ENCODE data around the gene LSP1.

LSP1 gene

DNA sequence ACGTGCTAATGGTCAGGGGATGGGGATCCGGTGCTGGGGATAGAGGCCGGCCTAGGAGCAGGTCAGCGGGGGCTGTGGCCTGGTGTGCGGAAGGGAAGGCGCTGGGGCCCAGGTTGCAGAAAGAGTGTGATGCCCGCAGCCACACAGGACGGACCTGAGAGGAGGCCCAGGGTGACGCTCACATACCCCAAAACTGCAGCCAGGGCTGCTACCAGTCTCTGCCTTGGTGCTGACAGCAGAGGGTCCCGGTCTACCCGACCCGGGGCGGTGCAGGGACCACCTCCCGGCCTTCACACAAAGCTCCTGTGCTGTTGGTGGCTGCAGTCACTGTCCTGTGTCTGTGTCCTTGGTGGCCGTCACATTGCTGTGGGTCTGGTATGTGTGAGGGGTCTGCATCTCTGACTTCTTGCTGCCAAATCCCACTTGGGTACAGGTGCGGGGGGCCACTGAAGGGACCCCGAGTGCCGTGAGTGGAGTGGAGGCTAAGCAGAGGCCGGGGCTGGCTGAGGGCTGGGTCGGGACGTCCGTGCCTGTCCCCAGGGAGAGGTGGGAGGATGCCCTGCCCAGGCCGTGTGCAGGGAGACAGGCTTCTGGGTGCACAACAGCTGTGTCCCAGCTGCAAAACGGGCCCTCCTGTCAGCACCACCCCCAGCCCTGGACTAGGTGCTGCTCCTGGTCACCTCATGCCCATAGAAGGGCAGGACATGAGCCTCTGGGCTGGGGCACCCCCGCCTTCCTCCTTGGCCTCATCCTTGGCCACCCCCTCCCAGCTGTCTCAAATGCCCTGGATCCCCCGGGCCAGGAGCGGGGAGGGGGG is 1.5 kb downstream of the LSP1 start:
- DNase-seq, result no peak
- H3K27ac Mint-ChIP-seq, result peak overlapping the region; percentile 99
- peaks cover 3% of the 10 kb centered on the region for H3K27me3 Mint-ChIP-seq
- peaks cover 52% of the 10 kb centered on the region for H3K4me1 Mint-ChIP-seq
- H3K4me3 Mint-ChIP-seq, result peak overlapping the region; percentile 100
- H3K36me3 Mint-ChIP-seq, result peaks cover 29% of the 10 kb centered on the region
- CTCF ChIA-PET, result interaction anchor here (0.8 to 2.8 kb wide), 5 partner anchors 11 to 160 kb away, joined by 3 to 22 read pairs (median 5); no protein-coding TSS in a partner anchor
- H3K9me3 Mint-ChIP-seq, result no peaks in the 10 kb centered on the region

DNA sequence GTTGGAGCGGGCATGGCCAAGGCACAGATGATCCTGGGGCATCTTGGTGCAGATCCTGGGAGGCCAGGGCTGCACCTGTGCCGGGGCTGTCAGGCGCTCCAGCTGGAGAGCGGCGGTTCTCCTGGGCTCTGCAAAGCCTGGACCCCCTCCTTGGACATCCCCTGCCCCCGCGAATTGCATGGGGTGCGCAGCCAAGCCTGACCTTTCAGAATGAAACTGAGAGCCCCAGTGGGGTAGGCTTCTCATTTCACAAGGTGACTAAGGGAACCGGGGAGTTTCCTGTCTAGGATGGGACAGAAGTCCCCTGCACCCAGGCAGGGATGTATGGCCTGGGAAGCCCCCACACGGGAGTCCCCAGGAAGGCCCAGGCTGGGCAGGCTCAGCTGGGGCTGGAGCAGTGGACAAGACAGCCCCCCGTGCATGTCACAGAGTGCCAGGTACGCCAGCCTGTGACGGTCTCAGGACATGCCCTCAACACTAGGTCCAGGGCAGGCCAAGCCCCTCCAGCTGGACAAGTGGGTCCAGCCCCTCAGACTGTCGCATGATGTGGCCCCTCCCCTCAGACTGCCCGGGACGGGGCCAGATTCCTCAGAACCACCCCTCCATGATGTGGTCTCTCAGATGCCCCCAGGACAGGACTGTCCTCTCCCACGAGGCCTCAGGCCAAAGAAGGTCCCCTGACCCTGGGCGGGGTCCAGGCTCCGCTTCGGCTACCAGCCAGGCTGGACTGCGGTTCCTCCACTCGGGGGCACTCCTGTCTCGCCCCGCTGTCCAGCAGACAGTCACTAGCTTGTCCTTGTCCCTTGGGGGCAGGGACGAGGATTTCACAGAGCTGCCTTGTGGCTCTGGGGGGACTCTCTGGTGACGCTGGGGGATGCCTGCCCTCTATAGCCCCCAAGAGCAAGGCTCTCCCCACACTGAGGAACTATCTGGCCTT is 2.3 kb downstream of the LSP1 start:
- Mint-ChIP-seq H3K36me3 (peaks cover 30% of the 10 kb centered on the region), H3K4me3 (peak overlapping the region; percentile 100), H3K27ac (no peak overlapping the region), H3K4me1 (peaks cover 45% of the 10 kb centered on the region), H3K27me3 (peaks cover 2% of the 10 kb centered on the region), H3K9me3 (no peaks in the 10 kb centered on the region)
- DNase-seq, result no peak
- CTCF ChIA-PET, result interaction anchor here (0.6 to 2.1 kb wide), 2 partner anchors 22 to 27 kb away, joined by 3 to 8 read pairs; no protein-coding TSS in a partner anchor

DNA sequence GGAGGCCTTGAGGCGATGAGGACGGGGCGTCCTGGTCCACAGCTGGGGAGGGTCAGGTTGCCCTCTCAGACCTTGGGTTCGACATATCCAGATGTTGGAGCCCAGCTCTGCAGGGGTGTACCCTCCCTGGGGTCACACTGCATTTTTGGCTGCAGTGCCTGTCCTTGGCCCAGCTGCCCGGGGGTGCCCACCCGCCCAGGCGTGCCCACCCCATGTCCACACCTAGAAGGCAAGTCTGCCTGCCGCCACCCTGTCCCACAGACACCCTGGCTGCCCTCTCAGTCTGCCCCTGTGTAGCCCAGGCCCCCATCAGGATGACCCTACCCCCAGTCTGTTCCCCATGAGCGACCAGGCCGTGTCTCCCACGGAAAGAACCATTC is 3.0 kb downstream of the LSP1 start:
- H3K4me3 Mint-ChIP-seq, result peak overlapping the region; percentile 35
- DNase-seq, result no peak
- peaks cover 39% of the 10 kb centered on the region for H3K4me1 Mint-ChIP-seq
- CTCF ChIA-PET, result interaction anchor here (0.6 to 2.1 kb wide), 2 partner anchors 23 to 27 kb away, joined by 3 to 8 read pairs; no protein-coding TSS in a partner anchor
- no peaks in the 10 kb centered on the region for H3K9me3 Mint-ChIP-seq
- peaks cover 30% of the 10 kb centered on the region for H3K36me3 Mint-ChIP-seq
- no peak overlapping the region for H3K27ac Mint-ChIP-seq
- no peaks in the 10 kb centered on the region for H3K27me3 Mint-ChIP-seq

DNA sequence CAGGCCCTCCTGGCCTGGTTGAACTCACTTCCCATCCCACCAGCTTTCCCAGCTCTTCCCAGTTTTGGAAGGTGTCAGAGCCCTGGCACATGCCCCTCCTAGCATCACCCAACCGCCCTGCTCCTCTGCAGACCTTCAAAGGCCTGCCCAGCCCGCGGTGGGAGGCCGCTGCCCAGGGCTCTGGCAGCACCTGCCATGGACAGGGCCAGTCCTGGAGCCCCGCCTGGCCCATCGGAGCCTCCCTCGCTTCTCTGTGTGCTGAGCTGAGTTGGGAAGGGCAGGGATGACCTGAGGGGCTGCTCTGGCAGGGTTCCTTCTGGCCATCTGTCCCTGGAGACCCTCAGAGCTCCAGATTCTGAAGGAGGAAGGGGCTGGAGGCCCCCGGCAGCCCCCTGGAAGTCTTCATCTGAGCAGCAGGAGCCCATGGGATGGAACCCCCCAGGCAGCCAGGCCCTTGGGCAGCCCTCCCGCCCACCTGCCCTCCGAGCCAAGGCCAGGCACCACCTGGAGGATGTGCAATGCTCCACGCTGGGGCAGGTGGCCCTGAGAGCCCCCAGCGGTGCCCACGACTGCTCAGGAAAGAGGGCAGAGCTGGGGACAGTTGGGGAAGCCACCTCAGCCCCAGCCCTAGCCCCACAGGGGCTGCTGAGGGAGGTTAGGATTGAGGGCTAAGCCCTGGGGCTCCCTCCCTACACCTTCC is 3.6 kb downstream of the LSP1 start:
- H3K9me3 Mint-ChIP-seq, result no peaks in the 10 kb centered on the region
- no peak for DNase-seq
- peaks cover 30% of the 10 kb centered on the region for H3K36me3 Mint-ChIP-seq
- peaks cover 33% of the 10 kb centered on the region for H3K4me1 Mint-ChIP-seq
- CTCF ChIA-PET, result interaction anchor here (0.6 to 2.1 kb wide), 2 partner anchors 23 to 26 kb away, joined by 3 to 8 read pairs; no protein-coding TSS in a partner anchor
- H3K27me3 Mint-ChIP-seq, result no peaks in the 10 kb centered on the region
- peak overlapping the region; percentile 21 for H3K4me3 Mint-ChIP-seq
- H3K27ac Mint-ChIP-seq, result no peak overlapping the region

DNA sequence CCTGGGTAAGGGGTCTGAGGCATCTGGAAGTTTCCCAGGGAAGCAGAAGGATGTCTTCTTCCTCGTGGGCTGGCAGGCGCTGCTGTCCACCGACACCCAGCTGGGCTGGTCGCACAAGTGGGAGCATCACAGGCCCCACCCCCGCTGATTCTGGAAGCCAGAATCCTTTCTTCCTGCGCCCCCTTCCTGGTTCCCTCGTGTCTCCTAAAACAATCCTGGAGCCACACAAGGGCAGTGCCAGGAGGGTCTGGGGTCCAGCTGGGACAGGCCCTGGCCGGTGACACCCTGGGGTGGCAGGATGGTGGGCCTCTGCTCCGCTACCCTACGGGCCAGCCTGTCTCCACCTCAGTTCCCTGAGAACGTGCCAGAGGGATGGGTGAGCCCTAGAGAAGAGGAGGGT is 4.2 kb downstream of the LSP1 start:
- CTCF ChIA-PET, result interaction anchor here (2.1 to 2.2 kb wide), 2 partner anchors 25 kb away, joined by 8 read pairs; no protein-coding TSS in a partner anchor
- no peak overlapping the region for H3K27ac Mint-ChIP-seq

DNA sequence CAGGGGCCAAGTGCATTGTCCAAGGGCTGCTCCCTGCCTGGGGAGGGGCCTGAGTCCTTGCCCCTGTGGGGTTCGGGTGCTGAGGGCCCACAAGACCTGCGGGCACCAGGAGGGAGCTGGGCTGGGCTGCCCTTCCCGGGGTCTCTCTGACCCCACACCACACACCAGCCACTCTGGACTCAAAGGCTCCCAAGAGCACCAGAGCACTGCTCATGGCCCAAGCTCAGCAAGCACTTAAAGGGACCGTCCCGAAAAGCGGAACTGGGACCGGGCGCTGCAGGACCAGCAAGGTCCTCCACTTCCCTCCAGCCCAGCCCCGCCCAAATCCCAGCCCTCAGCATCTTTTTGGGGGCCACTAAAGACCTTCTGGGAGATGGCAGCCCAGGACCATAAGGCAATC is 5.3 kb downstream of the LSP1 start:
- peaks cover 23% of the 10 kb centered on the region for H3K4me1 Mint-ChIP-seq
- CTCF ChIA-PET, result interaction anchor here (2.2 kb wide), 1 partner anchor 24 kb away, joined by 8 read pairs; no protein-coding TSS in a partner anchor
- no peaks in the 10 kb centered on the region for H3K9me3 Mint-ChIP-seq
- no peak for DNase-seq
- no peak overlapping the region for H3K27ac Mint-ChIP-seq
- H3K27me3 Mint-ChIP-seq, result no peaks in the 10 kb centered on the region
- no peak overlapping the region for H3K4me3 Mint-ChIP-seq
- peaks cover 26% of the 10 kb centered on the region for H3K36me3 Mint-ChIP-seq

More for the DNA sequence above, 4.2 kb downstream of the LSP1 start:
- DNase-seq, result no peak
- no peaks in the 10 kb centered on the region for H3K27me3 Mint-ChIP-seq
- peaks cover 27% of the 10 kb centered on the region for H3K4me1 Mint-ChIP-seq
- peaks cover 30% of the 10 kb centered on the region for H3K36me3 Mint-ChIP-seq
- no peaks in the 10 kb centered on the region for H3K9me3 Mint-ChIP-seq
- no peak overlapping the region for H3K4me3 Mint-ChIP-seq

DNA sequence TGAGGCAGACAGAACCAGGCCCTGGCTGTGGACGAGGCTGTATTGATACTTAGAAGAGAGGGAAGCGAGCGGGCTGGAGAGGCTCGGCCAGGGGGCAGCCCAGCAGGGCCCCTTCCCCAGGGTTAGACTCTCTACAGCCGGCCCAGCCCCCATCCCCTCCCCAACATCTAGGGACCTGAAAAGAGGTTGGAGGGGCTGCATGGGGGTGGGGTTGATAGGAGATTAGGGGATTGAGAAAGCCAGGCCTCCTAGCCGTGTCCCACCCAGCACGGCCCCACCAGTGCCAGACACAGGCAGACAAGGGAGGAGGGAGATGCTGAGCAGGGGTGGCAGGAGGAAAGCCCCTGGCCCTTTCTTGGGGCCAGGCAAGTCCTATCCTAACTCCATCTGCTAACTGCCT is 5.7 kb downstream of the LSP1 start:
- H3K9me3 Mint-ChIP-seq, result no peaks in the 10 kb centered on the region
- H3K4me1 Mint-ChIP-seq, result peaks cover 24% of the 10 kb centered on the region
- no peak overlapping the region for H3K27ac Mint-ChIP-seq

DNA sequence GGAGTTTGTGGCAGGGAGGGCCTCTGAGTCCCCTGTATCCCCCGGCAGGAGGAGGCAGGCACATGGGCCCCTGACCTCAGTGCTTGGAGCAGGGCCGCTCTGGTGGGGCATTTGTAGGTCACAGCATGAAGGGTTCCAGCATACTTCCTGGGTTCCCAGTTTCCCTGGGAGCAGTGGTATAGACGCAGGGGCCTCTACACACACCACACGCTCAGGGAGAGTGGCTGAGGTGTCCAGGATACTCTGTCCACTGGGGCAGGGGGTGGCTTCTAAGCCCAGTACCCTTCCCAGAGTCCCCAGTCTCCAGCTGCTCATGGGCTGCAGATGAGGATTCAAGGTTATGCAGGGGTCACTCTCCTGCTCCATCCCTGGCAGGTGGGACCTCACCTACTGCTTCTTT is 6.1 kb downstream of the LSP1 start:
- Mint-ChIP-seq H3K4me1 (peaks cover 20% of the 10 kb centered on the region), H3K27ac (no peak overlapping the region), H3K27me3 (no peaks in the 10 kb centered on the region), H3K9me3 (no peaks in the 10 kb centered on the region), H3K36me3 (peaks cover 18% of the 10 kb centered on the region), H3K4me3 (no peak overlapping the region)
- CTCF ChIA-PET, result interaction anchor here (2.2 kb wide), 1 partner anchor 23 kb away, joined by 8 read pairs; no protein-coding TSS in a partner anchor
- DNase-seq, result no peak

More for the DNA sequence above, 5.7 kb downstream of the LSP1 start:
- H3K36me3 Mint-ChIP-seq, result peaks cover 21% of the 10 kb centered on the region
- H3K4me3 Mint-ChIP-seq, result no peak overlapping the region
- DNase-seq, result no peak
- CTCF ChIA-PET, result interaction anchor here (2.2 kb wide), 1 partner anchor 24 kb away, joined by 8 read pairs; no protein-coding TSS in a partner anchor
- H3K27me3 Mint-ChIP-seq, result no peaks in the 10 kb centered on the region

DNA sequence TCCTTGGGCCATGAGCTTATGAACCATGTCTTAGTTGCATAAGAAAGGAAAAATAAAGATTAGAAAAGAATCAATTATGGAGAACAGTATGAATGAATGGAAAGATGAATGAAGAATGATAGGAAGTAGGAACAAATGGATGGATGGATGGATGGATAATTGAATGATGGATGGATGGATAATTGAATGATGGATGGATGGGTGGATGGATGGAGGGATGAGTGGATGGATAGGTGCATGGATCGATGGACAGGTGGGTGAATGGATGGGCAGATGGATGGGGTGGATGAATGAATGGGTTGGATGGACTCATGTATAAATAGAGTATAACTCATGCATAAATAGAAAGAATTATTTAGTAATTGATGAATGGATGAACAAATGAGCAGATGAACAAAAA is 7.2 kb downstream of the LSP1 start:
- peaks cover 19% of the 10 kb centered on the region for H3K4me1 Mint-ChIP-seq
- peaks cover 15% of the 10 kb centered on the region for H3K36me3 Mint-ChIP-seq
- H3K9me3 Mint-ChIP-seq, result no peaks in the 10 kb centered on the region
- no peak for DNase-seq
- CTCF ChIA-PET, result no interaction called here
- no peak overlapping the region for H3K27ac Mint-ChIP-seq
- no peaks in the 10 kb centered on the region for H3K27me3 Mint-ChIP-seq
- no peak overlapping the region for H3K4me3 Mint-ChIP-seq

DNA sequence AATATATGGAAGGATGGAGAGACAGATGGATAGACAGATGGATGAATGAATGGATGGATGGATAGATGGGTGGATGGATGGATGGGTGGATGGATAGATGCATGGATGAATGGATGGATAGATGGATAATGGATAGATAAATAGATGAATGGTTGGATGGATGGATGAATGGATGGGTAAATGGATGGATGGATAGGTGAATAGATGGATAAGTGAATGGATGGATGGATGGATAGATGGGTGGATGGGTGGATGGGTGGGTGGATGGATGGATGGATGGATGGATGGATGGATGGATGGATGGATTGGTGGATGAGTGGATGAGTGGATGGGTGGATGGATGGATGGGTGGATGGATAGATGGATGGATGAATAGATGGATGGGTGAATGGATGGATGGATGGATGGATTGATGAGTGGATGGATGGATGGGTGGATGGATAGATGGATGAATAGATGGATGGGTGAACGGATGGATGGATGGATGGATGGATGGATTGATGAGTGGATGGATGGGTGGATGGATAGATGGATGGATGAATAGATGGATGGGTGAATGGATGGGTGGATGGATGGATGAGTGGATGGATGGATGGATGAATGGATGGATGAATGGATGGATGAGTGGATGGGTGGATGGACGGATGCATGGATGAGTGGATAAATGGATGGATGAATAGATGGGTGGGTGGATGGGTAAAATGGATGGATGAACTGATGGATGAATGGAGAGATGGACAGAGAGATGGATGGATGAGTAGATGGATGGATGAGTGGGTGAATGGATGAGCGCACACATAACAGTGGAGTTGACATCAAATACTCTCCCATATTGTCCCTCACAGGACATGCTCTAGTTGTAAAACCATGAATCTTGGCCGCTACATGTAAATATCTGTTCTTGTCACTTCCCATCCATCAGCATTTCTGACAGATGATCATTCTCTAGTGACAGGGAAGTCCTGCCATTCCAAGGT is 8.8 kb downstream of the LSP1 start:
- Mint-ChIP-seq H3K4me1 (peaks cover 10% of the 10 kb centered on the region), H3K27me3 (no peaks in the 10 kb centered on the region), H3K27ac (no peak overlapping the region), H3K4me3 (no peak overlapping the region), H3K36me3 (peaks cover 15% of the 10 kb centered on the region), H3K9me3 (no peaks in the 10 kb centered on the region)
- DNase-seq, result no peak
- CTCF ChIA-PET, result interaction anchor here (1.3 kb wide), 1 partner anchor 21 kb away, joined by 4 read pairs; no protein-coding TSS in a partner anchor

DNA sequence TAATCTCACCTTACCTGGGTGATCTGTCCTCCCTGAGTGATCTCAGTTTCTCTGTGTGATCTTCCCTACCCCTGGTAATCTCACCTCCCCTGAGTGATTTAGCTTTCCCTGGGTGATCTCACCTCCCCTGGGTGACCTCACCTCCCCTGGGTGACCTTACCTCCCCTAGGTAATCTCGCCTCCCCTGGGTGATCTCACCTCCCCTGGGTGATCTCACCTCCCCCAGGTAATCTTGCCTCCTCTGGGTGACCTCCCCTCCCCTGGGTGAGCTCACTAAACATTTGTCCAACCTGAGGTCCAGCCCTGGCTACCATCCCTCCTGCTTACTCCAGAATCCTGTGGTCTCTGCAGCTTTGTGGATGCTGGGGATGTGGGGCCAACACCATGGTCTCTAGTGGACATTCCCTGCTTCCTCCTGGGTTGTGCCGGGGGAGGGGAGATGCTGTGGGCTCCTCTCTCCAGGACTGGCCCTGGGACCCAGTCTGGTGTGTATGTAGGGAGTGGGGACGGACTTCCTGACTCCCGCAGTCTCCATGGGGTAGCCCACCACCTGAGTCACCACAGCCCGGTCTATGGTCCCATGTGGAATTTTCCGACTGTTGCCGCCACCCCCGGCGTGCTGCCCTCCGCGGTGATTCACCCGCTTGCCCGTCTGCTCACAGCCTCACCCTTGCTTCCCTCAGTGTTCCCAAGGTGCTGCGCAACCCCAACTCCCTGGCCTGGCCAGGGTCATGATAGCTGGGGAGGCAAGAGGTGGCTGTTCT is 9.9 kb downstream of the LSP1 start:
- Mint-ChIP-seq H3K27ac (no peak overlapping the region), H3K27me3 (no peaks in the 10 kb centered on the region), H3K36me3 (peaks cover 15% of the 10 kb centered on the region), H3K4me3 (no peak overlapping the region), H3K9me3 (no peaks in the 10 kb centered on the region), H3K4me1 (peaks cover 10% of the 10 kb centered on the region)
- CTCF ChIA-PET, result interaction anchor here (1.3 kb wide), 1 partner anchor 20 kb away, joined by 4 read pairs; no protein-coding TSS in a partner anchor
- no peak for DNase-seq
